GM18507 (cell line): ENCODE data around the gene RBL1.
"Not testable (repeated sequence)": the region's sequence is repeated elsewhere in the genome, so short reads cannot be mapped to it uniquely, and the experiment has no call there.

Experiments used
- DNase-seq: peaks from one replicate; pipeline ENCODE4 v3.0.0; 2011; ENCODE audit warnings: low read depth; ENCODE audit not compliant: insufficient read length; ENCODE audit errors: extremely low spot score
- FAIRE-seq: peaks from 2 replicates; lab custom pipeline; 2011; peaks lifted over from hg19 to GRCh38; lab: Jason Lieb, UNC

RBL1 gene

GRCh38 chr20:37081717-37082289 is 14.0 kb downstream of the RBL1 start:
- DNase-seq: no peak
- no peak for FAIRE-seq

- FAIRE-seq: no peak
- DNase-seq: no peak
These were observed 18.8 kb downstream of the RBL1 start for GRCh38 chr20:37077009-37077408.

- DNase-seq (no peak), FAIRE-seq (no peak)
These were observed 19.7 kb downstream of the RBL1 start for GRCh38 chr20:37075932-37076685.

GRCh38 chr20:37072293-37073196 is 23.3 kb downstream of the RBL1 start:
- no peak for DNase-seq
- no peak for FAIRE-seq

- FAIRE-seq (no peak), DNase-seq (no peak)
These were observed 24.3 kb downstream of the RBL1 start for GRCh38 chr20:37071481-37071911.

- not testable (repeated sequence) for FAIRE-seq, DNase-seq
These were observed 26.2 kb downstream of the RBL1 start for GRCh38 chr20:37069563-37069962.

GRCh38 chr20:37066168-37066567 is 29.6 kb downstream of the RBL1 start:
- FAIRE-seq (no peak), DNase-seq (no peak)

GRCh38 chr20:37055276-37055675 is 40.5 kb downstream of the RBL1 start:
- DNase-seq (no peak), FAIRE-seq (no peak)

- no peak for FAIRE-seq
- DNase-seq: no peak
These were observed 42.4 kb downstream of the RBL1 start for GRCh38 chr20:37053230-37053950.

GRCh38 chr20:37042986-37043972 is 52.5 kb downstream of the RBL1 start:
- FAIRE-seq: no peak
- no peak for DNase-seq

GRCh38 chr20:37039366-37039765 is 56.4 kb downstream of the RBL1 start:
- FAIRE-seq, DNase-seq: not testable (repeated sequence)

GRCh38 chr20:37032077-37032476 is 63.7 kb downstream of the RBL1 start:
- FAIRE-seq (no peak), DNase-seq (no peak)

- no peak for DNase-seq
- no peak for FAIRE-seq
These were observed 75.2 kb downstream of the RBL1 start for GRCh38 chr20:37020636-37021035.

GRCh38 chr20:37012631-37013030 is 83.2 kb downstream of the RBL1 start:
- not testable (repeated sequence) for DNase-seq, FAIRE-seq

- FAIRE-seq, DNase-seq: not testable (repeated sequence)
These were observed 83.9 kb downstream of the RBL1 start for GRCh38 chr20:37011858-37012257.

- DNase-seq (no peak), FAIRE-seq (no peak)
These were observed 84.7 kb downstream of the RBL1 start for GRCh38 chr20:37011147-37011546.

- DNase-seq: no peak
- peak; percentile 9 for FAIRE-seq
These were observed 87.7 kb downstream of the RBL1 start for GRCh38 chr20:37007898-37008649.
